Keratinocyte (primary cell): Measurements from ENCODE around the gene SNN. TPM values are rescaled to one million over a fixed set of nuclear protein-coding genes. Genes with fewer than 3 reads are reported as not detected.

Experiments
- DNase-seq: peaks from one replicate; pipeline ENCODE4 v3.0.0-alpha.2; 2011; ENCODE audit warnings: low read depth, missing footprints, low spot score
- FAIRE-seq: peaks from 2 replicates; lab custom pipeline; 2011; peaks lifted over from hg19 to GRCh38; lab: Jason Lieb, UNC
- H2AFZ ChIP-seq: 2 replicates; pipeline ENCODE4 v1.6.0; 2012; ENCODE audit warnings: low read length, control low read depth, inconsistent platforms; ENCODE audit not compliant: control insufficient read depth
- H3K27ac ChIP-seq: 2 replicates; pipeline ENCODE4 v1.5.1; 2011; ENCODE audit warnings: low read length; ENCODE audit not compliant: control insufficient read depth, insufficient read depth
- H3K27me3 ChIP-seq: 3 replicates; pipeline ENCODE4 v1.6.0; 2011; ENCODE audit warnings: low read length; ENCODE audit not compliant: control insufficient read depth, insufficient read depth; ENCODE audit errors: extremely low read depth
- H3K36me3 ChIP-seq, 2 experiments: 2 replicates in 1 of 2; 3 replicates in 1 of 2; pipeline ENCODE4 v1.5.1; 2011; ENCODE audit warnings: low read length in 2 of 2, mild to moderate bottlenecking in 1 of 2; ENCODE audit not compliant: control insufficient read depth in 2 of 2, insufficient read depth in 2 of 2; ENCODE audit errors: extremely low read depth in 1 of 2
- H3K4me1 ChIP-seq: 3 replicates; pipeline ENCODE4 v1.5.1; 2011; ENCODE audit warnings: low read length; ENCODE audit not compliant: control insufficient read depth, insufficient read depth; ENCODE audit errors: extremely low read depth
- H3K4me2 ChIP-seq: 3 replicates; pipeline ENCODE4 v1.6.0; 2011; ENCODE audit warnings: low read depth, low read length; ENCODE audit not compliant: control insufficient read depth, insufficient read depth; ENCODE audit errors: extremely low read depth
- H3K4me3 ChIP-seq, 3 experiments: fragments of 200-600 bp in 1 of 3; sonication (generic) in 1 of 3; 2 replicates in 2 of 3; 3 replicates in 1 of 3; pipeline ENCODE4 v1.5.1; 2011 to 2016; ENCODE audit warnings: low read length in 3 of 3, mild to moderate bottlenecking in 3 of 3, control low read depth in 2 of 3, inconsistent platforms in 1 of 3, low read depth in 1 of 3, mixed read lengths in 1 of 3, mixed run types in 1 of 3, moderate library complexity in 1 of 3; ENCODE audit not compliant: control insufficient read depth in 2 of 3, insufficient read depth in 2 of 3; ENCODE audit errors: extremely low read depth in 1 of 3
- H3K79me2 ChIP-seq: 2 replicates; pipeline ENCODE4 v1.6.0; 2012; ENCODE audit warnings: low read length; ENCODE audit not compliant: control insufficient read depth, insufficient read depth
- H3K9ac ChIP-seq: 3 replicates; pipeline ENCODE4 v1.6.0; 2011; ENCODE audit warnings: low read length; ENCODE audit not compliant: control insufficient read depth, insufficient read depth; ENCODE audit errors: extremely low read depth
- H3K9me1 ChIP-seq: 3 replicates; pipeline ENCODE4 v1.6.0; 2011; ENCODE audit warnings: low read length; ENCODE audit not compliant: control insufficient read depth, insufficient read depth; ENCODE audit errors: extremely low read depth
- H3K9me3 ChIP-seq: 2 replicates; pipeline ENCODE4 v1.5.1; 2012; ENCODE audit warnings: low read depth, low read length; ENCODE audit not compliant: control insufficient read depth
- H4K20me1 ChIP-seq: 3 replicates; pipeline ENCODE4 v1.6.0; 2011; ENCODE audit warnings: low read length; ENCODE audit not compliant: control insufficient read depth, insufficient read depth; ENCODE audit errors: extremely low read depth
- CTCF ChIP-seq, 3 experiments: IDR thresholded peaks in 1 of 3; conservative IDR thresholded peaks in 1 of 3; optimal IDR thresholded peaks in 1 of 3; 2 replicates in 2 of 3; 3 replicates in 1 of 3; pipeline versions ENCODE3 to v1.5.1; 2011; ENCODE audit warnings: low read length in 3 of 3, mild to moderate bottlenecking in 3 of 3, moderate library complexity in 2 of 3, control low read depth in 1 of 3, inconsistent platforms in 1 of 3; ENCODE audit not compliant: insufficient read depth in 2 of 3; ENCODE audit errors: extremely low read depth in 1 of 3
- EZH2 ChIP-seq: IDR thresholded peaks from one replicate; pipeline ENCODE4 v1.6.1; 2012; ENCODE audit warnings: inconsistent platforms, mild to moderate bottlenecking, low read length, moderate library complexity
- dilution Hi-C: fragments of 300-500 bp; cut with MboI; formaldehyde crosslinking; loops from one replicate; pipeline ENCODE4 v1.7.0; 2020; ENCODE audit warnings: low sequenced_read_pairs; ENCODE audit not compliant: extremely low pct_ligation_motif_present
- polyA plus RNA-seq, 5 experiments: library from polyadenylated mRNA; depleted of rRNA in 3 of 5; stranded (reverse) in 3 of 5; stranded (forward) in 1 of 5; unstranded in 1 of 5; fragments of >200 nt; gene quantifications; 1 replicate in 1 of 5; 2 replicates in 3 of 5; 3 replicates in 1 of 5; pipeline versions ENCODE4 v1.2.1 to v1.2.3, GENCODE V29; 2011 to 2012; ENCODE audit warnings: missing spikeins in 2 of 5, low read depth in 1 of 5, low replicate concordance in 1 of 5

SNN gene
- polyA plus RNA-seq, 1 donor (not counting 4 experiments of a cell fraction or from before 2014, with no cell fraction given): 15.9 TPM

GRCh38 chr16:11630046-11630767 is 38.0 kb upstream of the SNN start:
- Histone ChIP-seq H2AFZ (no peak overlapping the region), H3K4me2 (no peak overlapping the region), H3K9ac (no peak overlapping the region)

GRCh38 chr16:11630768-11631056 is 37.5 kb upstream of the SNN start:
- Histone ChIP-seq H3K27ac (no peak overlapping the region), H3K4me2 (no peak overlapping the region), H3K4me3 (no peak overlapping the region), H2AFZ (no peak overlapping the region), H3K9me3 (no peaks in the 10 kb centered on the region), H3K4me1 (peaks cover 28% of the 10 kb centered on the region), H3K9ac (no peak overlapping the region), H3K27me3 (no peaks in the 10 kb centered on the region), H3K36me3 (no peaks in the 10 kb centered on the region), H3K79me2 (no peaks in the 10 kb centered on the region), H3K9me1 (no peaks in the 10 kb centered on the region), H4K20me1 (no peaks in the 10 kb centered on the region)
- dilution Hi-C loops: no loop called here
- TF ChIP-seq CTCF (optimal IDR thresholded peaks at IDR 0.05 in 1 of 3, IDR thresholded peaks at IDR 0.05 in 1 of 3, conservative IDR thresholded peaks at IDR 0.05 in 1 of 3; ENCODE audit: extremely low read depth in 1 of 3, insufficient read depth in 2 of 3, low read length in 3 of 3): no peak
- no peak for TF ChIP-seq EZH2
- FAIRE-seq (no peak), DNase-seq (no peak)

More at GRCh38 chr16:11630046-11630767, 38.0 kb upstream of the SNN start:
- dilution Hi-C loops: no loop called here
- Histone ChIP-seq H3K9me1 (no peaks in the 10 kb centered on the region), H4K20me1 (no peaks in the 10 kb centered on the region), H3K4me1 (peaks cover 26% of the 10 kb centered on the region), H3K9me3 (no peaks in the 10 kb centered on the region), H3K4me3 (no peak overlapping the region), H3K27ac (no peak overlapping the region), H3K27me3 (no peaks in the 10 kb centered on the region), H3K79me2 (no peaks in the 10 kb centered on the region), H3K36me3 (no peaks in the 10 kb centered on the region)
- FAIRE-seq (no peak), DNase-seq (no peak)
- no peak for TF ChIP-seq EZH2
- no peak for TF ChIP-seq CTCF (optimal IDR thresholded peaks at IDR 0.05 in 1 of 3, IDR thresholded peaks at IDR 0.05 in 1 of 3, conservative IDR thresholded peaks at IDR 0.05 in 1 of 3; ENCODE audit: extremely low read depth in 1 of 3, insufficient read depth in 2 of 3, low read length in 3 of 3)
